H1 (cell line): ENCODE results near the gene CCDC141. TPM values are rescaled to one million over a fixed set of nuclear protein-coding genes. Genes with fewer than 3 reads are reported as not detected.

Source experiments
- CTCF ChIA-PET: fragments of 300-600 bp; sonication (Branson Sonifier 250); formaldehyde crosslinking; loops from one replicate; lab custom pipeline; 2021; ENCODE audit not compliant: partially characterized antibody; lab: Charles Lee
- POLR2A ChIA-PET: fragments of 300-600 bp; sonication (Branson Sonifier 250); formaldehyde crosslinking; loops from one replicate; lab custom pipeline; 2021; ENCODE audit warnings: inconsistent platforms; ENCODE audit not compliant: partially characterized antibody; lab: Charles Lee
- DNase-seq, 2 experiments: peaks; one replicate each; pipeline versions ENCODE4 v3.0.0 to v3.0.0-alpha.2; 2010 to 2022; ENCODE audit warnings: low spot score in 2 of 2, low read depth in 1 of 2, mixed read lengths in 1 of 2
- FAIRE-seq: peaks from 2 replicates; lab custom pipeline; 2011; peaks lifted over from hg19 to GRCh38; lab: Jason Lieb, UNC
- H2AFZ ChIP-seq: 2 replicates; pipeline ENCODE4 v1.8.1; 2012; ENCODE audit warnings: low read length, inconsistent platforms
- H2AK5ac ChIP-seq: 2 replicates; pipeline ENCODE4 v1.6.1; 2013; ENCODE audit warnings: low read depth, low read length
- H2BK120ac ChIP-seq: replicated peaks from 2 replicates; pipeline ENCODE3; 2013; ENCODE audit warnings: low read depth, low read length, inconsistent platforms
- H2BK12ac ChIP-seq: 2 replicates; pipeline ENCODE4 v1.6.1; 2013; ENCODE audit warnings: low read depth, low read length
- H2BK15ac ChIP-seq: 2 replicates; pipeline ENCODE4 v1.6.1; 2013; ENCODE audit warnings: low read length
- H2BK20ac ChIP-seq: 2 replicates; pipeline ENCODE4 v1.6.1; 2013; ENCODE audit warnings: low read length
- H2BK5ac ChIP-seq: 2 replicates; pipeline ENCODE4 v1.6.1; 2013; ENCODE audit warnings: low read depth, low read length
- H3K14ac ChIP-seq: 2 replicates; pipeline ENCODE4 v1.6.1; 2013; ENCODE audit warnings: inconsistent platforms; ENCODE audit not compliant: insufficient read length
- H3K18ac ChIP-seq: 2 replicates; pipeline ENCODE4 v1.6.1; 2013; ENCODE audit warnings: low read length; ENCODE audit errors: extremely low read depth
- H3K23ac ChIP-seq: 2 replicates; pipeline ENCODE4 v1.6.1; 2013; ENCODE audit warnings: inconsistent platforms; ENCODE audit not compliant: insufficient read length
- H3K23me2 ChIP-seq: 2 replicates; pipeline ENCODE4 v1.6.1; 2013; ENCODE audit warnings: low read depth, low read length
- H3K27ac ChIP-seq: 2 replicates; pipeline ENCODE4 v1.6.1; 2011; ENCODE audit warnings: low read depth, low read length, inconsistent platforms
- H3K27me3 ChIP-seq, 4 experiments: replicated peaks in 1 of 4; 1 replicate in 1 of 4; 2 replicates in 3 of 4; pipeline versions ENCODE4 v1.6.1 to v1.8.1; 2011 to 2013; ENCODE audit warnings: low read length in 3 of 4, mild to moderate bottlenecking in 3 of 4, inconsistent platforms in 2 of 4, mixed read lengths in 2 of 4, moderate library complexity in 1 of 4; ENCODE audit not compliant: control insufficient read depth in 3 of 4, insufficient read depth in 3 of 4; ENCODE audit errors: extremely low read depth in 1 of 4
- H3K36me3 ChIP-seq, 4 experiments: 2 replicates each; pipeline versions ENCODE4 v1.6.1 to v1.8.1; 2011 to 2013; ENCODE audit warnings: mild to moderate bottlenecking in 4 of 4, low read length in 3 of 4, moderate library complexity in 2 of 4, control low read depth in 1 of 4, inconsistent platforms in 1 of 4; ENCODE audit not compliant: insufficient read depth in 4 of 4, control insufficient read depth in 2 of 4
- H3K4ac ChIP-seq: replicated peaks from 2 replicates; pipeline ENCODE3; 2013; ENCODE audit warnings: low read length, low read depth, mixed read lengths, inconsistent platforms; ENCODE audit not compliant: insufficient read length
- H3K4me1 ChIP-seq, 4 experiments: replicated peaks in 1 of 4; 1 replicate in 1 of 4; 2 replicates in 3 of 4; pipeline versions ENCODE4 v1.6.1 to v1.8.1; 2011 to 2013; ENCODE audit warnings: low read length in 3 of 4, inconsistent platforms in 2 of 4, mixed read lengths in 1 of 4; ENCODE audit not compliant: insufficient read depth in 4 of 4, control insufficient read depth in 3 of 4
- H3K4me2 ChIP-seq, 2 experiments: 2 replicates each; pipeline versions ENCODE4 v1.6.1 to v1.8.1; 2011 to 2013; ENCODE audit warnings: low read depth in 2 of 2, low read length in 2 of 2, control low read depth in 1 of 2, inconsistent platforms in 1 of 2, mild to moderate bottlenecking in 1 of 2; ENCODE audit not compliant: insufficient read depth in 1 of 2
- H3K4me3 ChIP-seq, 4 experiments: fragments of 200-600, 300-600 bp in 1 of 4; sonication (generic), shearing (Covaris generic), sonication (Bioruptor Twin) in 1 of 4; 2 replicates each; pipeline versions ENCODE4 v1.5.1 to v1.8.1; 2011 to 2016; ENCODE audit warnings: low read length in 4 of 4, low read depth in 3 of 4, control low read depth in 2 of 4, inconsistent platforms in 2 of 4, mild to moderate bottlenecking in 2 of 4, mixed read lengths in 1 of 4, moderate library complexity in 1 of 4; ENCODE audit not compliant: insufficient read depth in 2 of 4; ENCODE audit errors: extremely low read depth in 1 of 4
- H3K56ac ChIP-seq: replicated peaks from 2 replicates; pipeline ENCODE3; 2013; ENCODE audit warnings: low read depth, mild to moderate bottlenecking, mixed read lengths, low read length, inconsistent platforms; ENCODE audit not compliant: insufficient read length
- H3K79me1 ChIP-seq: 2 replicates; pipeline ENCODE4 v1.6.1; 2013; ENCODE audit warnings: low read depth, low read length, control low read depth
- H3K79me2 ChIP-seq, 2 experiments: 2 replicates each; pipeline versions ENCODE4 v1.6.1 to v1.8.1; 2012 to 2013; ENCODE audit warnings: low read length in 2 of 2, mild to moderate bottlenecking in 2 of 2, inconsistent platforms in 1 of 2; ENCODE audit not compliant: insufficient read depth in 2 of 2, control insufficient read depth in 1 of 2
- H3K9ac ChIP-seq, 4 experiments: replicated peaks in 1 of 4; 1 replicate in 1 of 4; 2 replicates in 3 of 4; pipeline versions ENCODE4 v1.6.1 to v1.8.1; 2011 to 2013; ENCODE audit warnings: low read depth in 3 of 4, low read length in 3 of 4, control low read depth in 2 of 4, mild to moderate bottlenecking in 2 of 4, moderate library complexity in 2 of 4, inconsistent platforms in 1 of 4; ENCODE audit errors: extremely low read depth in 1 of 4
- H3K9me3 ChIP-seq, 2 experiments: 2 replicates each; pipeline versions ENCODE4 v1.6.1 to v1.8.1; 2012 to 2013; ENCODE audit warnings: mild to moderate bottlenecking in 2 of 2, moderate library complexity in 2 of 2, control low read depth in 1 of 2, inconsistent platforms in 1 of 2, low read depth in 1 of 2, low read length in 1 of 2, mixed read lengths in 1 of 2; ENCODE audit not compliant: insufficient read depth in 2 of 2
- H4K20me1 ChIP-seq, 2 experiments: replicated peaks in 1 of 2; 2 replicates each; pipeline versions ENCODE3 to v1.8.1; 2011 to 2013; ENCODE audit warnings: inconsistent platforms in 2 of 2, low read length in 2 of 2, mild to moderate bottlenecking in 1 of 2; ENCODE audit not compliant: insufficient read depth in 2 of 2, control insufficient read depth in 1 of 2
- H4K5ac ChIP-seq: 2 replicates; pipeline ENCODE4 v1.6.1; 2013; ENCODE audit warnings: low read length, low read depth, mixed read lengths, inconsistent platforms; ENCODE audit not compliant: insufficient read length
- H4K8ac ChIP-seq: 2 replicates; pipeline ENCODE4 v1.8.0; 2013; ENCODE audit warnings: mild to moderate bottlenecking, moderate library complexity, low read length, inconsistent platforms; ENCODE audit not compliant: insufficient read depth; ENCODE audit errors: extremely low read depth
- H4K91ac ChIP-seq: replicated peaks from 2 replicates; pipeline ENCODE3; 2013; ENCODE audit warnings: low read length, mixed read lengths, inconsistent platforms; ENCODE audit not compliant: insufficient read length
- NANOG ChIP-seq: IDR thresholded peaks from 2 replicates; pipeline ENCODE4 v1.6.1; 2011; ENCODE audit warnings: low read length, low read depth, mild to moderate bottlenecking, inconsistent platforms; ENCODE audit not compliant: insufficient read depth, poor library complexity, severe bottlenecking
- SIX5 ChIP-seq: IDR thresholded peaks from 2 replicates; pipeline ENCODE4 v1.6.1; 2011; ENCODE audit warnings: mild to moderate bottlenecking, low read depth, low read length
- WGBS, 2 experiments: shearing (Covaris generic) in 1 of 2; methylation state at CpG; one replicate each; pipeline versions ENCODE4 v1.1.6 to v1.1.7; 2013 to 2015; ENCODE audit warnings: low lambda C conversion rate in 2 of 2, mixed read lengths in 2 of 2, inconsistent platforms in 1 of 2, low coverage in 1 of 2, missing lambda C conversion rate in 1 of 2; ENCODE audit not compliant: insufficient replicate concordance in 2 of 2, insufficient coverage in 1 of 2, insufficient read length in 1 of 2; ENCODE audit errors: extremely low coverage in 1 of 2, missing lambda C conversion rate in 1 of 2; 5-methylcytosine and 5-hydroxymethylcytosine counted together
- polyA plus RNA-seq, 7 experiments: library from polyadenylated mRNA; depleted of rRNA in 3 of 7; stranded (reverse) in 5 of 7; unstranded in 2 of 7; fragments of >200 nt in 5 of 7; fragments of 200-250 nt in 2 of 7; gene quantifications; 1 replicate in 5 of 7; 2 replicates in 1 of 7; 4 replicates in 1 of 7; pipeline versions ENCODE4 v1.2.1 to v1.2.3, GENCODE V29; 2011 to 2013; ENCODE audit warnings: missing spikeins in 2 of 7, mixed read lengths in 2 of 7
- total RNA-seq: library from RNA; stranded (reverse); fragmentation: NEBNext Ultra II Directional; extraction: Animal tissue kit (Norgen Biotek cat#: 25700); gene quantifications from 2 replicates; pipeline ENCODE4 v1.2.1, GENCODE V29; 2021

CCDC141 gene
- total and polyA plus RNA-seq, 2 of the 8 experiments (the other 6 are each of a cell fraction or from before 2014, with no cell fraction given), result 0.56 to 21.6 TPM

DNA sequence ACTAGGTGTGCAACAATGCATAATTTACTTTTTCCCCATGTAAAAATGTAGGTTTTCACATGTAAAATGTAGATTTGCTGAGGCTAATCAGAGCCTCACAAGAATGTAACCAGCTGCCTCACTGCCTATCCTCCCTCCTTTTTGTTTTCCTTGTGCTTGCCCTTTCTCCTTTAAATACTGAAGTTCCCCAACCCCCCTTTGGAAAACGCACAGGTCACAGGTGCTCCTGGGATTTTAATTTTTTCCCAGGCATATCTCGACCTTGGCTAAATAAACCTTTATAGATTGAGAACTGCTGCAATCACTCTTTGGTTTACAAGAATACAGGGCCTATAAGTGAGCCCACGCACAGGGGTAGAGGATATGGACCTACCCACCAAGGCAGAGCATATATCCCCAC, 165.5 kb downstream of the CCDC141 start:
- Histone ChIP-seq H3K79me2 (no peaks in the 10 kb centered on the region), H4K5ac (no peak overlapping the region), H3K79me1 (no peaks in the 10 kb centered on the region), H2BK5ac (no peak overlapping the region), H3K36me3 (no peaks in the 10 kb centered on the region; a peak in 1 of 8 replicates), H2BK12ac (no peak overlapping the region), H4K91ac (no peak overlapping the region), H2AK5ac (no peak overlapping the region), H3K4ac (no peak overlapping the region)
- TF ChIP-seq SIX5 (no peak), NANOG (no peak)
- TF ChIP-seq, all 59 proteins: peak for 0
- no peaks in the 10 kb centered on the region for H3K9me3 ChIP-seq
- H3K23ac ChIP-seq, result no peak overlapping the region
- no peak for FAIRE-seq
- no peak overlapping the region for H2BK15ac ChIP-seq
- H2BK120ac ChIP-seq, result no peak overlapping the region
- H3K4me2 ChIP-seq, result no peak overlapping the region
- no peak overlapping the region for H4K8ac ChIP-seq
- no peak overlapping the region for H3K56ac ChIP-seq
- H2BK20ac ChIP-seq, result no peak overlapping the region
- no peak overlapping the region for H3K27ac ChIP-seq
- 80% methylated on average over 3 of the region's 3 CpGs; no CpG with 5 or more reads in 1 of the 2 experiments for WGBS, 2 experiments
- H3K27me3 ChIP-seq, result no peaks in the 10 kb centered on the region
- H3K9ac ChIP-seq, result no peak overlapping the region
- no peak overlapping the region; the same call in 1 of the 2 replicates for H2AFZ ChIP-seq
- no peak overlapping the region for H3K18ac ChIP-seq
- ChIA-PET CTCF (interaction anchor here (0.6 to 1.0 kb wide), 4 partner anchors 9 to 122 kb away, joined by 3 to 5 read pairs (median 3); no protein-coding TSS in a partner anchor), POLR2A (interaction anchor here (1.0 kb wide), 1 partner anchor 137 kb away, joined by 3 read pairs; no protein-coding TSS in a partner anchor)
- H3K23me2 ChIP-seq, result no peaks in the 10 kb centered on the region
- no peak overlapping the region for H3K4me3 ChIP-seq
- H3K4me1 ChIP-seq, result peaks cover 0 to 4% (median 0%) of the 10 kb centered on the region in 4 experiments; a peak in 2 of 7 replicates
- H4K20me1 ChIP-seq, result no peaks in the 10 kb centered on the region
- no peak overlapping the region for H3K14ac ChIP-seq
- no peak for DNase-seq
